ACHN (cell line): ENCODE data around the gene GCKR.

Experiments used
- DNase-seq: peaks from one replicate; pipeline ENCODE4 v3.0.0-alpha.2; 2015
- in situ Hi-C: cut with HindIII; loops from 2 replicates; pipeline ENCODE4 v1.10.0; 2017; ENCODE audit warnings: low sequenced_read_pairs, low pct_ligation_motif_present, low pct_unique_long_range_greater_than_20kb

Gene GCKR

GRCh38 chr2:27559228-27559627 is 62.6 kb downstream of the GCKR start:
- no peak for DNase-seq
- in situ Hi-C loops: no loop called here

GRCh38 chr2:27561060-27561459 is 64.4 kb downstream of the GCKR start:
- DNase-seq: no peak
- in situ Hi-C loops: no loop called here

- no peak for DNase-seq
- in situ Hi-C loops: no loop called here
Observed at GRCh38 chr2:27566628-27567027, 70.0 kb downstream of the GCKR start.

- in situ Hi-C loops: no loop called here
- DNase-seq: no peak
Observed at GRCh38 chr2:27569398-27569797, 72.8 kb downstream of the GCKR start.

GRCh38 chr2:27571197-27571596 is 74.6 kb downstream of the GCKR start:
- in situ Hi-C loops: no loop called here
- DNase-seq: no peak

- in situ Hi-C loops: no loop called here
- DNase-seq: no peak
Observed at GRCh38 chr2:27571681-27572080, 75.0 kb downstream of the GCKR start.

GRCh38 chr2:27572439-27572838 is 75.8 kb downstream of the GCKR start:
- in situ Hi-C loops: no loop called here
- DNase-seq: no peak

GRCh38 chr2:27572998-27573429 is 76.4 kb downstream of the GCKR start:
- DNase-seq: no peak
- in situ Hi-C loops: no loop called here
